Inferior parietal cortex (tissue), 1 donor: ENCODE measurements around the gene ZMIZ1.

Experiments
- DNase-seq: peaks from one replicate; pipeline ENCODE4 v3.0.0-alpha.2; 2016; ENCODE audit errors: extremely low spot score

Gene ZMIZ1

GRCh38 chr10:79155301-79156081 is 86.7 kb downstream of the ZMIZ1 start:
- no peak for DNase-seq

GRCh38 chr10:79156334-79157274 is 87.8 kb downstream of the ZMIZ1 start:
- DNase-seq, result no peak

- no peak for DNase-seq
These were observed 89.2 kb downstream of the ZMIZ1 start for GRCh38 chr10:79158004-79158340.

GRCh38 chr10:79158402-79159097 is 89.8 kb downstream of the ZMIZ1 start:
- no peak for DNase-seq

- DNase-seq, result no peak
These were observed 90.4 kb downstream of the ZMIZ1 start for GRCh38 chr10:79159141-79159651.

GRCh38 chr10:79159785-79160184 is 91.0 kb downstream of the ZMIZ1 start:
- DNase-seq, result no peak

GRCh38 chr10:79160191-79160590 is 91.4 kb downstream of the ZMIZ1 start:
- DNase-seq, result no peak

GRCh38 chr10:79161557-79161956 is 92.8 kb downstream of the ZMIZ1 start:
- DNase-seq, result no peak

GRCh38 chr10:79162022-79162421 is 93.3 kb downstream of the ZMIZ1 start:
- no peak for DNase-seq

GRCh38 chr10:79162861-79163665 is 94.3 kb downstream of the ZMIZ1 start:
- no peak for DNase-seq

GRCh38 chr10:79163666-79163975 is 94.9 kb downstream of the ZMIZ1 start:
- DNase-seq, result no peak

GRCh38 chr10:79164075-79164474 is 95.3 kb downstream of the ZMIZ1 start:
- DNase-seq, result no peak

- no peak for DNase-seq
These were observed 96.5 kb downstream of the ZMIZ1 start for GRCh38 chr10:79165070-79165778.

GRCh38 chr10:79166312-79166721 is 97.6 kb downstream of the ZMIZ1 start:
- DNase-seq, result no peak

- DNase-seq, result no peak
These were observed 98.0 kb downstream of the ZMIZ1 start for GRCh38 chr10:79166741-79167140.

- no peak for DNase-seq
These were observed 98.8 kb downstream of the ZMIZ1 start for GRCh38 chr10:79167537-79167936.

GRCh38 chr10:79168210-79168609 is 99.4 kb downstream of the ZMIZ1 start:
- no peak for DNase-seq

- DNase-seq, result no peak
These were observed 101.5 kb downstream of the ZMIZ1 start for GRCh38 chr10:79170226-79170752.

GRCh38 chr10:79170993-79171392 is 102.2 kb downstream of the ZMIZ1 start:
- DNase-seq, result no peak

- no peak for DNase-seq
These were observed 102.7 kb downstream of the ZMIZ1 start for GRCh38 chr10:79171504-79171903.

GRCh38 chr10:79172881-79173280 is 104.1 kb downstream of the ZMIZ1 start:
- DNase-seq, result no peak
